Hepatocyte (in vitro differentiated cells): ENCODE data around the gene PRSS21. TPM values are rescaled to one million over a fixed set of nuclear protein-coding genes. Genes with fewer than 3 reads are reported as not detected.
A peak's percentile ranks its signal among the peaks of the same experiment; 100 is the strongest.

ENCODE experiments used
- DNase-seq: peaks from one replicate; pipeline ENCODE4 v3.0.0-alpha.2; 2016; ENCODE audit warnings: low spot score
- H2AFZ ChIP-seq: fragments of 200-600 bp; sonication (generic); 2 replicates; pipeline ENCODE4 v1.6.0; 2016; ENCODE audit warnings: antibody characterized with exemption, mild to moderate bottlenecking
- H3K27ac ChIP-seq: fragments of 200-600 bp; sonication (generic); 2 replicates; pipeline ENCODE4 v1.5.1; 2016; ENCODE audit warnings: mild to moderate bottlenecking
- H3K27me3 ChIP-seq: fragments of 200-600 bp; sonication (generic); 2 replicates; pipeline ENCODE4 v1.6.1; 2016
- H3K36me3 ChIP-seq: fragments of 200-600 bp; sonication (generic); replicated peaks from 2 replicates; pipeline ENCODE4 v1.5.1; 2016; ENCODE audit warnings: low read depth; ENCODE audit not compliant: insufficient read depth
- H3K4me1 ChIP-seq: fragments of 200-600 bp; sonication (generic); 2 replicates; pipeline ENCODE4 v1.5.1; 2016; ENCODE audit warnings: mild to moderate bottlenecking, moderate library complexity; ENCODE audit not compliant: insufficient read depth
- H3K4me2 ChIP-seq: fragments of 200-600 bp; sonication (generic); 2 replicates; pipeline ENCODE4 v1.6.0; 2016
- H3K4me3 ChIP-seq: fragments of 200-600 bp; sonication (generic); 2 replicates; pipeline ENCODE4 v1.5.1; 2016; ENCODE audit warnings: mild to moderate bottlenecking
- H3K79me2 ChIP-seq: fragments of 200-600 bp; sonication (generic); 2 replicates; pipeline ENCODE4 v1.6.0; 2017; ENCODE audit warnings: mild to moderate bottlenecking
- H3K9me2 ChIP-seq: fragments of 200-600 bp; sonication (generic); replicated peaks from 2 replicates; pipeline ENCODE4 v1.6.0; 2017; ENCODE audit warnings: mild to moderate bottlenecking; ENCODE audit not compliant: insufficient read depth
- H3K9me3 ChIP-seq: fragments of 200-600 bp; sonication (generic); 2 replicates; pipeline ENCODE4 v1.5.1; 2016; ENCODE audit warnings: low read depth, mild to moderate bottlenecking
- H4K20me1 ChIP-seq: fragments of 200-600 bp; sonication (generic); 2 replicates; pipeline ENCODE4 v1.6.0; 2016; ENCODE audit warnings: mild to moderate bottlenecking; ENCODE audit not compliant: insufficient read depth, poor library complexity, severe bottlenecking
- CTCF ChIP-seq: fragments of 200-600 bp; sonication (generic); IDR thresholded peaks from 2 replicates; pipeline ENCODE4 v1.5.1; 2016; ENCODE audit warnings: antibody characterized with exemption, mild to moderate bottlenecking; ENCODE audit not compliant: poor library complexity
- EZH2 ChIP-seq: fragments of 200-600 bp; sonication (generic); IDR thresholded peaks from 2 replicates; pipeline ENCODE4 v1.6.1; 2016; ENCODE audit warnings: antibody characterized with exemption, mild to moderate bottlenecking, borderline replicate concordance
- EZH2phosphoT487 ChIP-seq: fragments of 200-600 bp; sonication (generic); IDR thresholded peaks from one replicate; pipeline ENCODE4 v1.6.1; 2018; ENCODE audit warnings: antibody characterized with exemption, mild to moderate bottlenecking, low read depth, moderate library complexity; ENCODE audit not compliant: unreplicated experiment, severe bottlenecking
- WGBS: methylation state at CpG from one replicate; pipeline ENCODE4 v1.1.6; 2016; ENCODE audit warnings: low lambda C conversion rate; ENCODE audit errors: missing lambda C conversion rate; 5-methylcytosine and 5-hydroxymethylcytosine counted together
- polyA plus RNA-seq: library from polyadenylated mRNA; unstranded; fragments of >200 nt; fragmentation: Nextera tagmentation; extraction: Ambion mirVana; gene quantifications from 2 replicates; pipeline ENCODE4 v1.2.1, GENCODE V29; 2016
- total RNA-seq: library from RNA; depleted of rRNA; stranded (reverse); fragments of >200 nt; gene quantifications from 2 replicates; pipeline ENCODE4 v1.2.3, GENCODE V29; 2014

PRSS21 gene
- total and polyA plus RNA-seq, 2 experiments from 2014 or later: not detected

GRCh38 chr16:2855536-2855935, 38.5 kb downstream of the PRSS21 start:
- no peak for DNase-seq
- Histone ChIP-seq H3K4me1 (no peaks in the 10 kb centered on the region), H3K79me2 (peaks cover 6% of the 10 kb centered on the region), H3K9me2 (no peaks in the 10 kb centered on the region), H3K36me3 (no peaks in the 10 kb centered on the region), H3K9me3 (no peaks in the 10 kb centered on the region), H3K27me3 (no peaks in the 10 kb centered on the region), H2AFZ (no peak overlapping the region), H3K4me2 (peak overlapping the region; percentile 80), H3K27ac (no peak overlapping the region), H4K20me1 (no peaks in the 10 kb centered on the region), H3K4me3 (no peak overlapping the region)
- WGBS: 91% methylated on average over 6 of the region's 6 CpGs
- no peak for TF ChIP-seq EZH2
- no peak for TF ChIP-seq CTCF
- TF ChIP-seq EZH2phosphoT487: no peak

- WGBS: 91% methylated on average over 12 of the region's 14 CpGs
- Histone ChIP-seq H3K4me2 (peak overlapping the region; percentile 80), H3K27me3 (no peaks in the 10 kb centered on the region), H3K4me3 (no peak overlapping the region), H3K9me2 (no peaks in the 10 kb centered on the region), H2AFZ (no peak overlapping the region), H4K20me1 (no peaks in the 10 kb centered on the region), H3K27ac (peak overlapping the region; percentile 97), H3K9me3 (no peaks in the 10 kb centered on the region), H3K36me3 (no peaks in the 10 kb centered on the region), H3K79me2 (peaks cover 6% of the 10 kb centered on the region), H3K4me1 (no peaks in the 10 kb centered on the region)
- no peak for TF ChIP-seq CTCF
- no peak for TF ChIP-seq EZH2
- no peak for TF ChIP-seq EZH2phosphoT487
- peak; percentile 71 for DNase-seq
Observed at GRCh38 chr16:2856061-2856670, 39.1 kb downstream of the PRSS21 start.

- H3K79me2 ChIP-seq: peaks cover 6% of the 10 kb centered on the region
- no peaks in the 10 kb centered on the region for H3K27me3 ChIP-seq
- H3K4me2 ChIP-seq: peak overlapping the region; percentile 80
- H4K20me1 ChIP-seq: no peaks in the 10 kb centered on the region
- TF ChIP-seq EZH2phosphoT487 (no peak), EZH2 (no peak), CTCF (no peak)
- H3K9me2 ChIP-seq: no peaks in the 10 kb centered on the region
- 88% methylated on average over 14 of the region's 24 CpGs for WGBS
- no peak for DNase-seq
- no peaks in the 10 kb centered on the region for H3K4me1 ChIP-seq
- no peak overlapping the region for H2AFZ ChIP-seq
- H3K27ac ChIP-seq: peak overlapping the region; percentile 97
- H3K9me3 ChIP-seq: no peaks in the 10 kb centered on the region
- H3K36me3 ChIP-seq: no peaks in the 10 kb centered on the region
- no peak overlapping the region for H3K4me3 ChIP-seq
Observed at GRCh38 chr16:2856686-2857450, 39.8 kb downstream of the PRSS21 start.
